HG02884 (cell line): ENCODE data around the gene MAP3K8.

Experiments
- ATAC-seq: cut with Tn5 transposase; IDR thresholded peaks from one replicate; pipeline ENCODE4 v1.9.1; 2021; ENCODE audit warnings: mild to moderate bottlenecking, moderate library complexity; ENCODE audit not compliant: unreplicated experiment

MAP3K8 gene

GRCh38 chr10:30433730-30434272 lies at the start of gene MAP3K8:
MAP3K8 (plus strand) TSS chr10:30434184; CDS start chr10:30438939, 4,755 bp downstream.
- ATAC-seq = peak; percentile 50

- ATAC-seq = no peak
These were observed 49.2 kb upstream of the MAP3K8 start for GRCh38 chr10:30384701-30385201.

GRCh38 chr10:30386801-30387588 lies 47.0 kb upstream of the MAP3K8 start:
- ATAC-seq = no peak

- no peak for ATAC-seq
These were observed 46.2 kb upstream of the MAP3K8 start for GRCh38 chr10:30387646-30388243.

- ATAC-seq = no peak
These were observed 44.4 kb upstream of the MAP3K8 start for GRCh38 chr10:30389543-30389942.

- ATAC-seq = no peak
These were observed 43.8 kb upstream of the MAP3K8 start for GRCh38 chr10:30390207-30390606.

GRCh38 chr10:30391266-30391665 lies 42.7 kb upstream of the MAP3K8 start:
- no peak for ATAC-seq

GRCh38 chr10:30392564-30392990 lies 41.4 kb upstream of the MAP3K8 start:
- ATAC-seq = peak; percentile 75

GRCh38 chr10:30396293-30396692 lies 37.7 kb upstream of the MAP3K8 start:
- ATAC-seq = no peak

- no peak for ATAC-seq
These were observed 37.3 kb upstream of the MAP3K8 start for GRCh38 chr10:30396698-30397097.

GRCh38 chr10:30398193-30398592 lies 35.8 kb upstream of the MAP3K8 start:
- ATAC-seq = no peak

GRCh38 chr10:30398788-30399187 lies 35.2 kb upstream of the MAP3K8 start:
- ATAC-seq = no peak

GRCh38 chr10:30403494-30403893 lies 30.5 kb upstream of the MAP3K8 start:
- ATAC-seq = no peak

GRCh38 chr10:30404540-30404939 lies 29.4 kb upstream of the MAP3K8 start:
- ATAC-seq = no peak

- ATAC-seq = no peak
These were observed 22.7 kb upstream of the MAP3K8 start for GRCh38 chr10:30411263-30411662.

GRCh38 chr10:30412901-30413300 lies 21.1 kb upstream of the MAP3K8 start:
- ATAC-seq = no peak

GRCh38 chr10:30413996-30414576 lies 19.9 kb upstream of the MAP3K8 start:
- no peak for ATAC-seq

GRCh38 chr10:30415593-30415992 lies 18.4 kb upstream of the MAP3K8 start:
- no peak for ATAC-seq

GRCh38 chr10:30417301-30417700 lies 16.7 kb upstream of the MAP3K8 start:
- no peak for ATAC-seq

- peak; percentile 78 for ATAC-seq
These were observed 13.7 kb upstream of the MAP3K8 start for GRCh38 chr10:30420266-30420665.

- ATAC-seq = peak; percentile 21
These were observed 13.2 kb upstream of the MAP3K8 start for GRCh38 chr10:30420766-30421165.
